HepG2 (cell line): Measurements from ENCODE around the gene GPR143. TPM values are rescaled to one million over a fixed set of nuclear protein-coding genes. Genes with fewer than 3 reads are reported as not detected.
A peak's percentile ranks its signal among the peaks of the same experiment; 100 is the strongest.

Experiments
- ATAC-seq: fragments of 200-7000 bp; cut with Tn5 transposase; 3 replicates; pipeline ENCODE4 v1.9.1; 2020; ENCODE audit warnings: mild to moderate bottlenecking, moderate library complexity
- BruUV-seq: library from RNA; stranded (reverse); fragments of 400-500 nt; replicated peaks from 2 replicates; lab custom pipeline; 2021; lab: Mats Ljungman, UMichigan
- CTCF ChIA-PET: fragments of 300-600 bp; formaldehyde crosslinking; extraction: SDS; loops from one replicate; lab custom pipeline; 2021; ENCODE audit warnings: low total read pairs, inconsistent platforms, low intra/inter-chr PET ratio; lab: Yijun Ruan, JAX
- POLR2A ChIA-PET: fragments of 350-600 bp; sonication (Branson Sonifier 250); formaldehyde crosslinking; loops from one replicate; lab custom pipeline; 2020; ENCODE audit warnings: antibody characterized with exemption, inconsistent platforms; lab: Yijun Ruan, JAX
- DNase-seq: peaks from one replicate; pipeline ENCODE4 v3.0.0-alpha.2; 2015; ENCODE audit warnings: low spot score
- FAIRE-seq: peaks from 3 replicates; lab custom pipeline; 2011; peaks lifted over from hg19 to GRCh38; lab: Jason Lieb, UNC
- H2AFZ ChIP-seq: one replicate; pipeline ENCODE4 v1.6.1; 2011; ENCODE audit warnings: low read length, inconsistent platforms
- H3K27ac ChIP-seq: fragments of 300-600 bp; 3 replicates; pipeline ENCODE4 v1.8.0; 2011; ENCODE audit warnings: mixed run types, mild to moderate bottlenecking, mixed read lengths, low read length, inconsistent platforms; ENCODE audit not compliant: insufficient read depth; ENCODE audit errors: extremely low read length
- H3K27me3 ChIP-seq, 2 experiments: fragments of 200-600 bp in 1 of 2; 2 replicates in 1 of 2; 3 replicates in 1 of 2; pipeline versions ENCODE4 v1.6.0 to v1.8.0; 2011; ENCODE audit warnings: low read length in 2 of 2, mild to moderate bottlenecking in 2 of 2, moderate library complexity in 2 of 2, inconsistent platforms in 1 of 2; ENCODE audit not compliant: insufficient read depth in 2 of 2, control insufficient read depth in 1 of 2
- H3K36me3 ChIP-seq, 2 experiments: fragments of 200-600 bp in 1 of 2; replicated peaks in 1 of 2; 2 replicates in 1 of 2; 3 replicates in 1 of 2; pipeline versions ENCODE4 v1.5.1 to v1.8.0; 2011; ENCODE audit warnings: low read length in 2 of 2, inconsistent platforms in 1 of 2; ENCODE audit not compliant: insufficient read depth in 2 of 2, control insufficient read depth in 1 of 2
- H3K4me1 ChIP-seq: 2 replicates; pipeline ENCODE4 v1.5.1; 2012; ENCODE audit warnings: low read length, inconsistent platforms; ENCODE audit not compliant: insufficient read depth
- H3K4me2 ChIP-seq: 2 replicates; pipeline ENCODE4 v1.6.0; 2011; ENCODE audit warnings: low read depth, low read length, inconsistent platforms
- H3K4me3 ChIP-seq, 3 experiments: fragments of 200-600 bp in 1 of 3; sonication (generic), shearing (Covaris generic) in 1 of 3; replicated peaks in 1 of 3; 2 replicates each; pipeline ENCODE4 v1.5.1; 2011 to 2016; ENCODE audit warnings: low read length in 3 of 3, inconsistent platforms in 2 of 3, low read depth in 2 of 3, mild to moderate bottlenecking in 2 of 3, control low read depth in 1 of 3, mixed read lengths in 1 of 3; ENCODE audit not compliant: insufficient read depth in 1 of 3
- H3K79me2 ChIP-seq: one replicate; pipeline ENCODE4 v1.6.1; 2011; ENCODE audit warnings: low read length, inconsistent platforms; ENCODE audit not compliant: insufficient read depth
- H3K9ac ChIP-seq: 2 replicates; pipeline ENCODE4 v1.6.0; 2011; ENCODE audit warnings: mild to moderate bottlenecking, low read depth, low read length, inconsistent platforms; ENCODE audit not compliant: insufficient read depth
- H3K9me3 ChIP-seq: 2 replicates; pipeline ENCODE4 v1.5.1; 2012; ENCODE audit warnings: mild to moderate bottlenecking, low read length
- H4K20me1 ChIP-seq: 2 replicates; pipeline ENCODE4 v1.6.0; 2011; ENCODE audit warnings: inconsistent platforms, mild to moderate bottlenecking, low read length, moderate library complexity; ENCODE audit not compliant: insufficient read depth
- AGO2 ChIP-seq: fragments of 200-400 bp; formaldehyde crosslinking; optimal IDR thresholded peaks from 2 replicates; pipeline ENCODE3; 2017; ENCODE audit warnings: mild to moderate bottlenecking, low read depth, low read length, moderate library complexity
- RBAK ChIP-seq: sonication (generic); formaldehyde crosslinking; IDR thresholded peaks from 2 replicates; pipeline ENCODE4 v1.5.1; 2020; ENCODE audit warnings: mild to moderate bottlenecking, missing genetic modification reagents
- TAF15 ChIP-seq: fragments of 200-400 bp; formaldehyde crosslinking; IDR thresholded peaks from one replicate; pipeline ENCODE4 v1.6.1; 2018; ENCODE audit warnings: mild to moderate bottlenecking, low read depth, low read length; ENCODE audit not compliant: poor library complexity, severe bottlenecking
- YY1 ChIP-seq: IDR thresholded peaks from 2 replicates; pipeline ENCODE4 v1.6.1; 2011; ENCODE audit warnings: low read length, low read depth, moderate library complexity, mild to moderate bottlenecking; ENCODE audit not compliant: insufficient read depth, insufficient replicate concordance
- WGBS: methylation state at CpG from one replicate; pipeline ENCODE4 v1.1.6; 2017; ENCODE audit warnings: low lambda C conversion rate; 5-methylcytosine and 5-hydroxymethylcytosine counted together
- in situ Hi-C: cut with HindIII; loops from 2 replicates; pipeline ENCODE4 v1.10.0; 2017; ENCODE audit warnings: low pct_unique_long_range_greater_than_20kb; ENCODE audit not compliant: extremely low pct_ligation_motif_present
- intact Hi-C: fragments of 100-400 bp; cut with micrococcal nuclease; formaldehyde crosslinking; loops from one replicate; pipeline ENCODE4 v1.10.0; 2022; ENCODE audit not compliant: unreplicated experiment
- polyA plus RNA-seq, 8 experiments: library from polyadenylated mRNA; depleted of rRNA in 3 of 8; stranded (reverse) in 7 of 8; unstranded in 1 of 8; fragments of >200 nt; fragmentation: Illumina TruSeq in 4 of 8; extraction: Trizol in 4 of 8; gene quantifications; 2 replicates each; pipeline versions ENCODE4 v1.2.1 to v1.2.3, GENCODE V29; 2011 to 2016; ENCODE audit warnings: low read depth in 4 of 8, missing spikeins in 1 of 8, mixed read lengths in 1 of 8; ENCODE audit not compliant: insufficient read depth in 1 of 8
- total RNA-seq, 5 experiments: library from RNA; depleted of rRNA; stranded (reverse); fragments of >200 nt; fragmentation: Illumina TruSeq; extraction: Trizol; gene quantifications; 2 replicates each; pipeline ENCODE4 v1.2.3, GENCODE V29; 2016; ENCODE audit warnings: low read depth in 1 of 5
- TF ChIP-seq, protein P1 (sequence below): sonication (generic); formaldehyde crosslinking; IDR thresholded peaks from 2 replicates; pipeline ENCODE4 v1.5.0; 2020; ENCODE audit warnings: mild to moderate bottlenecking, missing genetic modification reagents
- TF ChIP-seq, protein P2 (sequence below): sonication (generic); formaldehyde crosslinking; IDR thresholded peaks from 2 replicates; pipeline ENCODE4 v1.4.0; 2020; ENCODE audit warnings: missing genetic modification reagents
- TF ChIP-seq, protein P3 (sequence below): IDR thresholded peaks from 2 replicates; pipeline ENCODE4 v1.6.1; 2016; ENCODE audit warnings: low read depth, control low read depth
- TF ChIP-seq, protein P4 (sequence below): sonication (generic); formaldehyde crosslinking; IDR thresholded peaks from 2 replicates; pipeline ENCODE4 v1.4.0; 2020; ENCODE audit warnings: missing genetic modification reagents, borderline replicate concordance

Gene GPR143
- total and polyA plus RNA-seq, 2 of the 13 experiments (the other 11 are each of a cell fraction or from before 2014, with no cell fraction given): 0.30 to 0.89 TPM

DNA sequence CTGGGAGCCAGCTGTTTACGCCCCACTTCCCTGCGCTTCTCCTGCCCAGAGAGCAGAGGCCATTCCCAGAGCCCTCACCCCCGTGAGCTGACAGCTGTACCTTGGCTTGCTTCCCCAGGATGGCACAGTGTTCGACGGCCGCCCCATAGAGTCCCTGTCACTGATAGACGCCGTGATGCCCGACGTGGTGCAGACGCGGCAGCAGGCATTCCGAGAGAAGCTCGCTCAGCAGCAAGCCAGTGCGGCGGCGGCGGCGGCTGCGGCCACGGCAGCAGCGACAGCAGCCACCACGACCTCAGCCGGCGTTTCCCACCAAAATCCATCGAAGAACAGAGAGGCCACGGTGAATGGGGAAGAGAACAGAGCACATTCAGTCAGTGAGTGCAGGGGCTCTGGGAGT is 77.7 kb downstream of the GPR143 start:
- H3K4me1 ChIP-seq: no peaks in the 10 kb centered on the region
- H3K36me3 ChIP-seq: peaks cover 6 to 29% of the 10 kb centered on the region in 2 experiments
- FAIRE-seq (no peak), ATAC-seq (no peak), DNase-seq (no peak)
- no peaks in the 10 kb centered on the region for H4K20me1 ChIP-seq
- no peak overlapping the region for H3K27ac ChIP-seq
- TF ChIP-seq TAF15: no peak
- peak; percentile 57 for TF ChIP-seq AGO2
- no peak for TF ChIP-seq YY1
- TF ChIP-seq, protein P1, sequence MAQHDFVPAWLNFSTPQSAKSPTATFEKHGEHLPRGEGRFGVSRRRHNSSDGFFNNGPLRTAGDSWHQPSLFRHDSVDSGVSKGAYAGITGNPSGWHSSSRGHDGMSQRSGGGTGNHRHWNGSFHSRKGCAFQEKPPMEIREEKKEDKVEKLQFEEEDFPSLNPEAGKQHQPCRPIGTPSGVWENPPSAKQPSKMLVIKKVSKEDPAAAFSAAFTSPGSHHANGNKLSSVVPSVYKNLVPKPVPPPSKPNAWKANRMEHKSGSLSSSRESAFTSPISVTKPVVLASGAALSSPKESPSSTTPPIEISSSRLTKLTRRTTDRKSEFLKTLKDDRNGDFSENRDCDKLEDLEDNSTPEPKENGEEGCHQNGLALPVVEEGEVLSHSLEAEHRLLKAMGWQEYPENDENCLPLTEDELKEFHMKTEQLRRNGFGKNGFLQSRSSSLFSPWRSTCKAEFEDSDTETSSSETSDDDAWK (CRISPR knock-in tag): no peak
- no TSS peak for BruUV-seq
- CTCF ChIA-PET: no interaction called here
- H3K27me3 ChIP-seq: no peaks in the 10 kb centered on the region
- in situ Hi-C loops: no loop called here
- intact Hi-C loops: no loop called here
- 98% methylated on average over 17 of the region's 27 CpGs for WGBS
- no peaks in the 10 kb centered on the region for H3K79me2 ChIP-seq
- no peak overlapping the region for H3K9ac ChIP-seq
- POLR2A ChIA-PET: no interaction called here
- no peak overlapping the region for H2AFZ ChIP-seq
- H3K9me3 ChIP-seq: no peaks in the 10 kb centered on the region
- H3K4me2 ChIP-seq: no peak overlapping the region
- no peak overlapping the region for H3K4me3 ChIP-seq

DNA sequence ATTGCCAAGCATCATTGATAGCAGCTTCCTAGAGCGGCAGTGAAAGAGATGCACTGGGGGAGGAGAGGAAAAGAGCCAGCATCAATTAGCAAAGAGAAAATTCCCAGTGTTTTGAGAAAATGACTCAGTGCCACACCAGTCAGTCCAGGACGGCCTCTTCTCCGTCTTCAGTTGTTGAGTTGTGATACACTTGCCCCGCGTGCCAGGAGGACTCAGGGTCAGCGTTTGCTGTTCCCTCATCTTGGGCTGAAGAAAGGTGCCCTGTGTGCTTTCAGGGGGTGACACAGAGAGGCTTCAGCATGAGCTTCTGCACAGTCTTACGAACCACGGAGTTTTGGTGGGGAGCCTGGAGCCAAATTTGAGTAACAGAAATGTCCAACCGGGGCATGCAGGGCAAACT is 82.3 kb downstream of the GPR143 start:
- ATAC-seq (no peak), DNase-seq (no peak), FAIRE-seq (no peak)
- in situ Hi-C loops (no loop called here), intact Hi-C loops (no loop called here)
- Histone ChIP-seq H3K27me3 (no peaks in the 10 kb centered on the region), H3K27ac (no peak overlapping the region), H2AFZ (no peak overlapping the region), H3K79me2 (no peaks in the 10 kb centered on the region), H3K9ac (no peak overlapping the region), H3K36me3 (peaks cover 4 to 15% of the 10 kb centered on the region in 2 experiments; a peak in 3 of 5 replicates), H4K20me1 (no peaks in the 10 kb centered on the region), H3K4me2 (no peak overlapping the region), H3K9me3 (no peaks in the 10 kb centered on the region), H3K4me1 (no peaks in the 10 kb centered on the region), H3K4me3 (no peak overlapping the region)
- WGBS: 100% methylated on average over 3 of the region's 9 CpGs
- no TSS peak for BruUV-seq
- ChIA-PET CTCF (no interaction called here), POLR2A (no interaction called here)
- TF ChIP-seq, protein P2, sequence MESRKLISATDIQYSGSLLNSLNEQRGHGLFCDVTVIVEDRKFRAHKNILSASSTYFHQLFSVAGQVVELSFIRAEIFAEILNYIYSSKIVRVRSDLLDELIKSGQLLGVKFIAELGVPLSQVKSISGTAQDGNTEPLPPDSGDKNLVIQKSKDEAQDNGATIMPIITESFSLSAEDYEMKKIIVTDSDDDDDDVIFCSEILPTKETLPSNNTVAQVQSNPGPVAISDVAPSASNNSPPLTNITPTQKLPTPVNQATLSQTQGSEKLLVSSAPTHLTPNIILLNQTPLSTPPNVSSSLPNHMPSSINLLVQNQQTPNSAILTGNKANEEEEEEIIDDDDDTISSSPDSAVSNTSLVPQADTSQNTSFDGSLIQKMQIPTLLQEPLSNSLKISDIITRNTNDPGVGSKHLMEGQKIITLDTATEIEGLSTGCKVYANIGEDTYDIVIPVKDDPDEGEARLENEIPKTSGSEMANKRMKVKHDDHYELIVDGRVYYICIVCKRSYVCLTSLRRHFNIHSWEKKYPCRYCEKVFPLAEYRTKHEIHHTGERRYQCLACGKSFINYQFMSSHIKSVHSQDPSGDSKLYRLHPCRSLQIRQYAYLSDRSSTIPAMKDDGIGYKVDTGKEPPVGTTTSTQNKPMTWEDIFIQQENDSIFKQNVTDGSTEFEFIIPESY (CRISPR knock-in tag): no peak
- TF ChIP-seq, protein P3, sequence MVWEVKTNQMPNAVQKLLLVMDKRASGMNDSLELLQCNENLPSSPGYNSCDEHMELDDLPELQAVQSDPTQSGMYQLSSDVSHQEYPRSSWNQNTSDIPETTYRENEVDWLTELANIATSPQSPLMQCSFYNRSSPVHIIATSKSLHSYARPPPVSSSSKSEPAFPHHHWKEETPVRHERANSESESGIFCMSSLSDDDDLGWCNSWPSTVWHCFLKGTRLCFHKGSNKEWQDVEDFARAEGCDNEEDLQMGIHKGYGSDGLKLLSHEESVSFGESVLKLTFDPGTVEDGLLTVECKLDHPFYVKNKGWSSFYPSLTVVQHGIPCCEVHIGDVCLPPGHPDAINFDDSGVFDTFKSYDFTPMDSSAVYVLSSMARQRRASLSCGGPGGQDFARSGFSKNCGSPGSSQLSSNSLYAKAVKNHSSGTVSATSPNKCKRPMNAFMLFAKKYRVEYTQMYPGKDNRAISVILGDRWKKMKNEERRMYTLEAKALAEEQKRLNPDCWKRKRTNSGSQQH: no peak
- TF ChIP-seq, protein P4, sequence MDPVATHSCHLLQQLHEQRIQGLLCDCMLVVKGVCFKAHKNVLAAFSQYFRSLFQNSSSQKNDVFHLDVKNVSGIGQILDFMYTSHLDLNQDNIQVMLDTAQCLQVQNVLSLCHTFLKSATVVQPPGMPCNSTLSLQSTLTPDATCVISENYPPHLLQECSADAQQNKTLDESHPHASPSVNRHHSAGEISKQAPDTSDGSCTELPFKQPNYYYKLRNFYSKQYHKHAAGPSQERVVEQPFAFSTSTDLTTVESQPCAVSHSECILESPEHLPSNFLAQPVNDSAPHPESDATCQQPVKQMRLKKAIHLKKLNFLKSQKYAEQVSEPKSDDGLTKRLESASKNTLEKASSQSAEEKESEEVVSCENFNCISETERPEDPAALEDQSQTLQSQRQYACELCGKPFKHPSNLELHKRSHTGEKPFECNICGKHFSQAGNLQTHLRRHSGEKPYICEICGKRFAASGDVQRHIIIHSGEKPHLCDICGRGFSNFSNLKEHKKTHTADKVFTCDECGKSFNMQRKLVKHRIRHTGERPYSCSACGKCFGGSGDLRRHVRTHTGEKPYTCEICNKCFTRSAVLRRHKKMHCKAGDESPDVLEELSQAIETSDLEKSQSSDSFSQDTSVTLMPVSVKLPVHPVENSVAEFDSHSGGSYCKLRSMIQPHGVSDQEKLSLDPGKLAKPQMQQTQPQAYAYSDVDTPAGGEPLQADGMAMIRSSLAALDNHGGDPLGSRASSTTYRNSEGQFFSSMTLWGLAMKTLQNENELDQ (CRISPR knock-in tag): no peak
- no peak for TF ChIP-seq RBAK (CRISPR knock-in tag)
